Left lobe of liver (tissue), 2 donors: Measurements from ENCODE around the gene GCK. TPM values are rescaled to one million over a fixed set of nuclear protein-coding genes. Genes with fewer than 3 reads are reported as not detected.
A peak's percentile ranks its signal among the peaks of the same experiment; 100 is the strongest.
"Not testable (repeated sequence)": the region's sequence is repeated elsewhere in the genome, so short reads cannot be mapped to it uniquely, and the experiment has no call there.

Experiments
- ATAC-seq: fragments of 200-7000 bp; cut with Tn5 transposase; one replicate; pipeline ENCODE4 v1.9.1; 2020; ENCODE audit warnings: mild to moderate bottlenecking, moderate library complexity
- DNase-seq: peaks from one replicate; pipeline ENCODE4 v3.0.0-alpha.2; 2020; ENCODE audit warnings: low spot score
- total RNA-seq: library from RNA; stranded (reverse); gene quantifications from one replicate; pipeline ENCODE4 v1.2.1, GENCODE V29; 2021
- donor health status: DM: no; HTN: no; CAD: no; lungs with moderate emphysema.
- donor health status: DM: no; HTN: yes; CAD: no.

The GCK gene
- total RNA-seq, 1 donor from 2014 or later: 1.7 TPM

DNA sequence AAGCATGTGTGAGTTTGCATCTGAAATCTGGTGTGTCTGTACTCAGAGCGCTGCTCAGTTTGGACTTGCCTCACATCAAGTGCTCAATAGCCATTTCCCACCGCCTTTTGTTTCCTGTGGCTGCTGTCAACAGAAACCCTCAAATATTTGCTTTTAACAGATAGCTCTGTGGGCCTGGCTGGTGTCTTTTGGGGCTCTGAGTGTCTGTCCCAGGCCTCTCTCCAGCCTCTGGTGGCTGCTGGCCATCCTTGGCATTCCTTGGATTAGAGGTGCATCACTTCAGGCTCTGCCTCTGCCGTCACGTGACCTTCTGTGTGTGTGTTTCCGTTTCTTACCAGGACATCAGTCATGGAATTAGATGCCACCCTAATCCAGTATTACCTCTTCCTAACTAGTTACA is 20.9 kb upstream of the GCK start:
- ATAC-seq (no peak), DNase-seq (no peak)

DNA sequence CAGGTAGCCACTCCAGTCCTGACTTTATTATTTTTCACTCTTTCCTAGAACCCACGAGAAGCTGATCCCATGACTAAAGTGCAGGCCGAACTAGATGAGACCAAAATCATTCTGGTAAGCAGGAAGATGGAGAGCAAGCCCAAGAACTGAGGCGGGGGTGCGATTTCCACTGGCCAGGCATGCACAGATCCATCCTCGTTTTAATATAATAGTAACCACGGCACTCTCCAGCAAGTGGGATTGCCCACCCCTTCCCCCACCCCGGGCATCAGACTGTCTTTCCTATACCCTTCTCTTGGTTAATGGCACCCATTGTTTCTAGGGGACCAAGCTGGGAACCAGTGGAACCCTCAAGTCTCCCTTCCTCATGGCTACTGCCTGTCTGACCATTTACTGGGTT is 18.8 kb upstream of the GCK start:
- ATAC-seq (no peak), DNase-seq (no peak)

DNA sequence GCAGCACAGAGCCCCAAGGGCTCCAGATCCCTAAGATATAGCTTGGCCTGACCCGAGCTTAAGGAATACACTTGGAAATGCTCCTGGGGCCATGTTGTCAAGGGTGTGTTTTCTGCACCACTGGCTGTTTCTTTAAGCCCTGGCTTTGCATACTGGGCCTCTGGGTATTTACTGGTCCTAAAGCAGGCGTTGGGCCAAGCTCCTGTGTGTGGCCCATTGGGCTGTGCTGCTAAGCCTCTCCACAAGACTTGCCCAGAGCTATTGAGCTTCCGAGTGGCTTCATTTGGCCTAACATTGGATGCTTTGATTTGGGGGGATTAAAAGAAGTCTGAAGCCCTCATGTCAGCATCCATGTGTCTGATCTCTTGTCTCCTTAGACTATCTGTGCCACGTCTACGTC is 16.8 kb upstream of the GCK start:
- DNase-seq (no peak), ATAC-seq (no peak)

DNA sequence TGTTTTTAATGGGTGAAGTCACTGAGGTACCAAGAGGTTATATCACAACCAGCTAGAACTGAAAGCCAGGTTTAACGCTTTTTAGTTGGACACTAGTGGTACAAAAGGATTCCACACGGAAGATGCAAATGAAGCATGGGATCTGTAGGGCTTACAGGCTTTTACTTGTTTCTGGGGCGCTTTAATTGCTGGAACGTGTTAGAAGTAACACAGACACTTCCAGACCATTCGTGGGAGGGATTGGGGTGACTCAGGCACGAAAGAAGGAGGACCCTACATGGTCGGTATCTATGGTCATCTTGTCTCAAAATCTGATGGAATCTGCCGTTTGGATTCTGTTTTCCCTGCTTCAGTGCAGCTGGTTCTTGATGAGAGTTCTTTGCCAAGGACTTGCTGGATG is 12.6 kb upstream of the GCK start:
- ATAC-seq (no peak), DNase-seq (no peak)

DNA sequence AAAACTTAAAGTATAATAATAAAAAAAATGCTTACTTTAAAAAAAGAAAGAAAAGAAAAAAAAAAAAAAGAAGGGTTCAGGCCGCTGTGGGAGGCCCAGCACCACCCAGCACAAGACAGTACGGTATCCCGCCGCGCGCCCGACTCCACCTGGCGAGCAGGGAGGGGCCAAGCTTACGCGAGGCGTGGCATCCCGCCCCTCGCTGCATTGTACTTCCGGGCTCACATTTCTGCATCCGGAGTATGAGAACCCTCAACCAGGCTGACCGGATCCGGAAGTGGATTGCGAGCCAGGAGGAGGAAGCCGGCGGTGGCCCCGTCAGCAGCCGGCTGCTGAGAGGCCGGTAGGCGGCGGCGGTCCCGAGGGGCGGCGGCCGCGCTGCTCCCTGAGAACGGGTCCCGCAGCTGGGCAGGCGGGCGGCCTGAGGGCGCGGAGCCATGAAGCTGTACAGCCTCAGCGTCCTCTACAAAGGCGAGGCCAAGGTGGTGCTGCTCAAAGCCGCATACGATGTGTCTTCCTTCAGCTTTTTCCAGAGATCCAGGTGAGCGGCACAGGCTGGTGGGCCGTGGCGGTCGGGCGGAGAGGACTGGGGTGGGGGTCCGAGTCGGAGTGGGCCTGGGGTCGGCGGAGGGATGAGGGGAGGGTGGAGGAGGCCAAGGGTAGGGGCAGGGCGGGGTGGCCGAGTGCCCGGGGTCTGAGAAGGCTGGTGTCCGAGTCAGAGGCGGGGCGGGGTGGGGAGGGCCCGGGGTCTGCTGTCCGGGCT is 11.6 kb upstream of the GCK start, which contains the start of gene YKT6:
TSS of gene YKT6 (plus strand) at position 280 of the 763 bp plus-strand sequence. CDS start at position 438, 158 bp downstream.
- DNase-seq (peak; percentile 95), ATAC-seq (peak; percentile 99)

DNA sequence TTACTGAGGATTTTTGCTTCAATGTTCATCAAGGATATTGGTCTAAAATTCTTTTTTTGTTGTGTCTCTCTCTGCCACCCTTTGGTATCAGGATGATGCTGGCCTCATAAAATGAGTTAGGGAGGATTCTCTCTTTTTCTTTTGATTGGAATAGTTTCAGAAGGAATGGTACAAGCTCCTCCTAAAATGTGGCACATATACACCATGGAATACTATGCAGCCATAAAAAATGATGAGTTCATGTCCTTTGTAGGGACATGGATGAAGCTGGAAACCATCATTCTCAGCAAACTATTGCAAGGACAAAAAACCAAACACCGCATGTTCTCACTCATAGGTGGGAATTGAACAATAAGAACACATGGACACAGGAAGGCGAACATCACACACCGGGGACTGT is 10.9 kb upstream of the GCK start:
- DNase-seq, ATAC-seq: not testable (repeated sequence)

DNA sequence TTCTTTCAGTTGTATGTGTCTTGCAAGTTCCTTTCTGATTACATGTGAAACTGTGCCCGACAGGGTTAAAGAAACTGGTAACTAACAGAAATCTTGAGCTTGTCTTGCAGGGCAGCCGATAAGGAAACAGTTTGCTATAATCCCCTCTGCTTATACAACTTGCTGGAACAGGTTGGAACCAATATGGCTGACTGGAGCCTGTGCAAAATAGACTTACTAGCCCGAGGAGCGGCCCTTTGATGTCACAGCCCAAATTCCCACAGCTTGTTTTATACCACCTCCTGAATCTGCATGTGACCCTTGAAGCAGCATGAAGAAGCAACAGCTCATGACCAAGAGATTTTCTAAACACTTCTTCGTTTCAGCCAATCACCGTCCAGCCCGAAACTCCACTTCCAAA is 8.2 kb upstream of the GCK start:
- no peak for ATAC-seq
- DNase-seq: no peak

DNA sequence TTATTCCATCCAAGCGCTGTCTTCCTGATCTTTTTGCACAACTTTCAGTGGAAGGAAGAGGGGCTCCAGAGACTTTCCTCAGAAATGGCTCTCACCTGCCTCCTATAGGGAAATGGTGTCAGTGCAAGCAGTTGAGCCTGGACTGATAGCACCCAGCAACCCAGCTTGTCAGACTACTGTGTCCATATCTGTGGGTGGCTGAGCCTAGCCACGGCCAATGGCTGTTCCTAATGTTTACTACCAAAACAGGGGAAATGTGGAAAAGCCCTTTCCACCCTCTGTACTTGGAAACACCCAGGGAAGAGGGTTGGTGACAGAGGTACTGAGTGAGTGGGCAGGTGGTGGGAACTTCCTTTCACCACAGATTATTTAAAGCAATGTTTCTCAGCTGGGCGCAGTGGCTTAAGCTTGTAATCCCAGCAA is 7.2 kb upstream of the GCK start:
- no peak for DNase-seq
- peak; percentile 71 for ATAC-seq

DNA sequence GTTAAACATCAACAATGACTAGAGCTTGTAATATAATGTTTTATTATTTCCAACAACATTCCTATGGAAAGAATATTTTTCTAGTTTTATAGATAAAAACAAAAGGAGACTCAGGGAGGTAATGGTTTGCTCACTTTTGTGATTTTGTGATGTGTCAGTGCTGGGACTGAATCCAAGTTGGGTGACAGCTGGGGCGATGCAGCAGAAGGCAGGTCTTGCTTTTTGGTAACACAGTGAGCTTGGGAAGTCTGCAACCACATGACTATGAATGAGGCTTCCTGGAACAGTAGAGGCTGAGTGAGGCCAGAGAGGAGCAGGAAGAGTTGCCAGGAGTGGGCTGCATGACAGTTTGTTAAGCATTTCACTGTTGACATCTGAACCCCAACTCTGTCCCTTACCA is 6.7 kb upstream of the GCK start:
- DNase-seq (no peak), ATAC-seq (no peak)

DNA sequence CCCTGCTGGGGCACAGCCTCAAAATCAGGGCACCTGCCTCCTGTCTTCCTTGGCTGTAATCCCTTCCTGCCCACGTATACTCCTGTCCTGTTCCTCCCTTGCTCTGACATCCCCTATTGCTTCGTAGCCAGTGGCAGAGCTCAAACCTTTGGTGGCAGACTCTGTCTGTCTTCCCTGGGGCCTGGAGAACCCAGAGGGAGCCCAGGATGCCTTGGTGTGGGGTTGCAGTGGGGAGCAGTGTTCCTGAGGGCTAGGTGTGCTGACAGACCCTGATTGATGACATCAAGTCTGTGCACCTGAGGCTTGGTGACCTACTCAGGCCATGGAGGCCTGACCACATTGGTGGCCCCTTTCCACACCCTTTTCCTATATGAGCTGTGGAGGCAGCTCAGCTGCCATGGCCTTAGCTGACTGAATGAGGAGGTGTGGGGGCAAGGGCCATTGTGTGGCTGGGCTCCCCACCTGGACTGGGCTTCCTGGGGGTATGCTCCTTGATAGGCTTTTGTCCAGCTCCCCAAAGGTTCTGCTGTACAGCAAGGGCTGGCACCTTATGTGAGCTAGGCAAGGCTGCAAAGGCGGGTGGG is 5.4 kb upstream of the GCK start:
- DNase-seq: no peak
- ATAC-seq: no peak

DNA sequence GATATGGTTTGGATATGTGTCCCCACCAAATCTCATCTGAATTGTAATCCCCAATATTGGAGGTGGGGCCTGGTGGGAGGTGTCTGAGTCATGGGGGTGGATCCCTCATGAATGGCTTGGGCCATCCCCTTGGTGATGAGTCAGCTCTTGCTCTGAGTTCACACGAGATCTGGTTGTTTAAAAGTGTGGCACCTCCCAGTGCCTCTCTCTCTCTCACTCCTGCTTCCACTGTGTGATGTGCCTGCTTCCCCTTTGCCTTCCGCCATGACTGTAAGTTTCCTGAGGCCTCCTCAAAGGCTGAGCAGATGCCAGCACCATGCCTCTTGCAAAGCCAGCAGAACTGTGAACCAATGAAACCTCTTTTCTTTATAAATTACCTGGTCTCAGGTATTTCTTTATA is 4.8 kb upstream of the GCK start:
- no peak for DNase-seq
- ATAC-seq: no peak

DNA sequence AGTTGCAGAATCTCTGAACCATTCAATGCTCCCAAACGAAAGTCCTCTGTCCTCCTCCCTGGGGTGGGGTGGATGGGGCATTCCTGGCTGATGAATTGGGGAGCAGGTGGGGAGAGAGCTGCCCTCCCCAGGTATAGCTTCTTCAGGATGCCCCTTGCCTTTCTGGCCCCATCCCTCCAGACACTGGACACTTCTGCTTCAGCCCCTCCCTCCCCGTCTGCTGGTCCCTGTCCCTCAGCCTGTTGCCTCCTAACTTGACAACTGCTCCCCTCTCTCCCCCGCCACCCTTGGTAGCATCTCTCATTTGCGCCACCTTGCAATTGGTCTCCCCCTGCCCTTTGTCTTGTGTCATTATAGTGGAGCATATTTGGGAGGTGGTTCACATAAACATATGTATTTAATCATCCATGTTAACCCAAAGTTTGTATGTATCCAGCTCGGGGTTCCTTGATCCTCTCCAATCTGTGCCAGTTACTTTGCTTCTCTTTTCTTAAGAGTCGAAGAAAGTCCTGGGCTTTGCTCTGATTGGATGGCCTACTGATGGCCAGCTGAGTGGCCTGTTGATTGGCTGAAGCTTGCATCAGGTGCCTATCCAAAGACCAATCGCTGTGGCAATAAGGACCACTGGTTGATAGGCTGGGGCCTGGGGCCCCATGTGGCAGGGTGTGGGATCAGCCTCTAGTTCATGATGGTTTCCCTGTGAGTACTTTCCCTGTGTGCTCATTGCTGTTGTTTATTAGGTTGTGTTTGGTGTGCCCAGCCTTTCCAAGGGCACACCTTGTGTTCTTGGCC is 4.0 kb upstream of the GCK start:
- no peak for DNase-seq
- ATAC-seq: no peak

DNA sequence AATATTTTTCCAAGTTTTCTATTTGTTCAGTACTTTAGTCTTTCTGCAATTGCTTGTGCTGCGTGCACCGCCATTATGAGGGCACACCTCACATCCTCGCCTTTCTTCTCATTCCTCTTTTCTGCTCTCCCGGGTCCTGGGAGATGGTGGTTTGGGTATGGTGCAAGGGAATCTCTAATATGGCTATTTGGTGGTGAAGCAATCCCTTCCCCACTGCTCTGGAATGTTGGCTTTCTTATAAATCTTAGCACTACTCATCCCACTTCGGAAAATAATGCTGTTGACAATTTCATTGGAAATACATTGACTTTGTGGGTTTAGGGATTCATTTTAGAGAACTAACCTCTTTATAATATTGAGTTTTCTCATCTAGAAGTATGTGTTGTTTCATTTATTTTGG is 1.9 kb upstream of the GCK start:
- DNase-seq (no peak), ATAC-seq (no peak)

DNA sequence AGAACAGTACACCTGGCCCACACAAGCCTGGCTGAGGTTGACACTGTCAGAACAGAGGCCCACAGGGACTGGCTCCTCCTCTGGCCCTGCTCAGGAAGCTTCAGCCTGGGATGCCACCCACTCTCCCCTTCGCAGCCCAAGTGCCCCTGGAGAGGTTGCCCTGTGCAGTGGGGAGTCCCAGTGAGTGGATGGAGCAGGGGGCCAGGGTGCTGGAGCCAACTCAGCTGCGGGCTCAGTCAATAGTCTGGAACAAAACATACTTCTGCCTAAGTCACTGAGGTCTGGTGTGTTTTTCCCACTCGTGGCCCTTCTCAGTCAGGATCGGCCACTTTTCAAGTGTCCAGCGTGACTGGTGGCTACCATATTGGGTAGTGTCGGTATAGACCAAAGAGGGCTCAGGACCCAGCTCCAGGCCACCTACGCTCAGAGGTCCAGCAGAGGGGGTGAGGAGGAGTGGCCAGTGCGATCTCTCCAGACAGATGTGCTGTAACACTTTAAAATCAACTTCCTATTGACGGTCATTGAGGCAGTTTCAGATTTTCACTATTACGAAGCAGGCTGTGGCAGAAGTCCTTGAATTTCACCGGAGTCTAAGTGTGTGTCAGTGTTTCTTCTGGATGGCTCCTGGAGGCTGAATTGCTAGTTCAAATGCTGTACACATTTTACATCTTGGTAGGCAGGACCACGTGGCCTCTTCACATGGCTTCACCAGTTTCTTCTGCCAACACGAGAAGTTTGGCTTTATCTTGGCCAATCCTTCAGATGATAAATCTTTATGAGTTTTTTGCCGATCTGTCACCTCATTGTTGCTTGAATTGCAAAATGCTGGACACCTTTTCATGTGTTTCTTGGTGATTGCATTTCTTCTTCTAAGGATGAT is 994 bp upstream of the GCK start:
- ATAC-seq: no peak
- peak; percentile 15 for DNase-seq

DNA sequence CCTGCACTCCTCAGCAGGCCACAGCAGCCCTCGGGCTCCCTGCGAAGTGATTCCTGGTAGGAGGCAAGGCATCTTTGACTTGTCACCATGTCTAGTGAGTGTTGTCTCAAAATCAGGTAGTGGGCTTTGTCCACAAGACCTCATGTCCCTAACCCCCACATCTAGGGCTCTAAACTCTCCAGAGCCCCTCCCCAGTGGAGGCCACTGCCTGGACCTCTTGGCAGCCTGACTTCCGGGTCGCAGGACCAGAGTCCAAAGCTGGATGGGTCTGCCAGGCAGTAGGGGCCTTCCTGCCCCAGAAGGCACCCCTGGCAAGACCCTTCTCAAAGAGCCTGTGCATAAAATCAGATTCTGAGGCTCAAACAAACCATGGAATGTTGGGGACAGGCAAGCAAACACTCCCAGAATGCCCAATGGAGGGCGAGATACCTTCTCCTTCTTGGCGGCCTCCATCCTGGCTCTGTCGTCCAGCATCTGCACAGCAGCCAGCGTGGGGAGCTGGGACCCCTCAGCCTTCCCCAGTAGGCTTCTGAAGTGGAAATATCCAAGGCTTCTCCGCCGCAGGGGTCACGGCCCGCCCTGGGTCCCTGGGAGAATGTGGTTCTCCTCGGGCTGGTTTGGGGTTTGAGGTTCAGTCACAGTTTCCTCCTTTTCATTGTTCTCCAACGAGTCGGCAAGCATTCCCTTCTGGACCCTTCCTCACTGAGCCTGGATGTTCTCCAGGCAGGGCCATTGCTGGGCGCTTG is 586 bp downstream of the GCK start:
- peak; percentile 26 for DNase-seq
- no peak for ATAC-seq

DNA sequence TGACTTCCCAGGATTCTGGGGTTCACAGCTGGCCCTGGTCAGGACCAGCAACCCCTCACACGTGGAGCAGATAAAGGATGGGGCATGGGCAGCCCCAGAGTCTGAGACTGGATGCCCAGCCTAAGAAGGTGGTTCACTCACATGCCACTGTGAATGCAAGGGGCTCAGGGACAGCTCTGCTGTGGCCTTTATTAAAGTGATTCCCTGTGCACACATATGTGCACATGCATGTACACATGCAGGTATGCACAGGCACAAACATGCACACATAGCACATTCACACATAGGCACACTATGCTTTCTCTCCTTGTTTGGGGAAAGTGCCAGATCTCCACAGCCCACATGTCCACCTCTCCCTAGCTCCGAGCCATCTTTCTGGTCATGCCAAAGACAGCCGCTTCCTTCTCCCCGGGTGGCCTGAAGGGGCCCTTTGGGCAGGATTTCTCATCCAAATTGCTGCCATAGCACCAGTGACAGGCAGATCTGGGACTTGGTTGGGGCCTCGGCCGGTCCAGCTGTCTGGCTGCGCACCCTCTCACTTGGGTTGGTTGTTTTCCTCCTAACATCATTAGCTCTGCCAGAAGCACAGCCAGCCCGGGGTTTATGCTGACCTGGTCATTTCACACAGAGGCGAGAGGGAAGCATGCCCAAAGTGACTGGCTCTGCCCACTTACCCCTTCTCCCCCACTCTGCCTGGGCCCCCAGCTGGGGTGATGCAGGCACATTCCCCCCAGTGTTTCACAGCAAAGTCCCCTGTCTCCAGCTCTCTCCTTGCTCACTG is 1.4 kb downstream of the GCK start:
- peak; percentile 28 for DNase-seq
- peak; percentile 48 for ATAC-seq

DNA sequence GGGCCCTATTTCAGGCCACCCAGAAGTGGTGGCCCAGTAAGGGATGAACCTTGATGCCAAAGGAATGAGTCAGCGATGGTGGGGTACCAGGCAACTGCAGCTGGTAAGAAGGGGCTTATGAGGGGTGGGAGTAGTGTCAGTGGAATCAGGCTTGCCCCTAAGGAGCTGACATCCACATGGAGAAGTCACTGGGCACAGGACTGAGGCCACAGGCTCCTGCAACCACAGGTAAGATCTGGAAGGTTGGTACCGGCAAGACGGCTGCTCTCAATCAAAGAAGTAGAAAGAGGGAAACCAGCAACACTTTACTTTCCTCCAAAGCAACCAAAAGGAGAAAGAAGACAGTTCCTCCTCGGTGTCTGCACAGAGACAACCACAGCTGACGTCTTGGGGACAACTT is 2.5 kb downstream of the GCK start:
- ATAC-seq: no peak

DNA sequence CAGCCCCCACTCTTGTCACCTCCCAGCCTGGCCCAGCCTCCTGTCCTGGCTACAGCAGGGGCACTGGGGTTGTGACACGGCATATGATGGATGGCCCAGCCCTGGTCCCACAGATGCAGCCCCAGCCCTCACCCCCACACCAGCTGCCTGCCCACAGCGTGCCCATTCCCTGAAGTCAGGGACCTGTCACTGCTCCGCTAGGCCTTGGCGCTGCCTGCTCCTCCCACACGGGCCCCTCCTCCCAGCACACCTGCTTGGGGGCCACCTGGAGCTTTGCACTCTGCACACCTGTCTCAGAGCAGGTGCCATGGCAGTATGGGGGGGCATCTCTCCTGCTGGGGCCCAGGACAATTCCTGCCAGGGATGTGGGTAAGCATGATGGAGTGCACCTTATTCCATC is 3.5 kb downstream of the GCK start:
- DNase-seq: peak; percentile 29

More for the DNA sequence above, 2.5 kb downstream of the GCK start:
- peak; percentile 26 for DNase-seq

DNA sequence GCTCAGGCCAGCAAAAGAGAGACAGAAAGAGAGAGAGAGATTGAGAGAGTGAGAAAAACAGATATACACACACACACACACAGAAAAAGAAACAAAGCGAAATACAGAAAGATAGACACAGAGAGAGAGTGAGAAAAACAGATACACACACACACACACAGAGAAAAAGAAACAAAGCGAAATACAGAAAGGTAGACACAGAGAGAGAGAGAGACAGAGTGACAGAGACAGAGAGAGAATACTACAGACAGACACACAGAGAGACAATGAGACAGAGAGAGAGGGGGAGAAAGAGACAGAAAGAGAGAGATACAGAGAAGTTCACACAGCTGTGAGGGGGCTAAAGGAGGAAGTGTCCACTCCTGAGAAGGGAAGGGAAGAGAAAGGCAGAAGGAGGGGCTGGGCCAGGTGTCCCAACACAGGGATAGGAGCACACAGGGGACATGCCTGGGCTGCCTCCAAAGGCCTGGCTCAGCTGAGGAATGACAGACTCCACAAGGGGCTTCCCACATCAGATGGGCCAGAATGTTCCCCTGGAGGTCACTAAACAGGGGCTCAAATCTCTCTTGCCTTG is 4.3 kb downstream of the GCK start:
- no peak for ATAC-seq
- DNase-seq: peak; percentile 4

More for the DNA sequence above, 3.5 kb downstream of the GCK start:
- no peak for ATAC-seq
